Endothelial cell of umbilical vein (primary cell): ENCODE data around the gene ZNF23.

ENCODE experiments used
- EZH2 ChIP-seq: IDR thresholded peaks from 2 replicates; pipeline ENCODE4 v1.6.1; 2012; ENCODE audit warnings: borderline replicate concordance, low read depth, mild to moderate bottlenecking, moderate library complexity, low read length, inconsistent platforms; ENCODE audit not compliant: severe bottlenecking
- POLR2A ChIP-seq: IDR thresholded peaks from 2 replicates; pipeline ENCODE4 v1.6.1; 2012; ENCODE audit warnings: low read depth, mild to moderate bottlenecking, control low read depth, low read length
- TF ChIP-seq, protein P1 (sequence below), 2 donors: IDR thresholded peaks; 1 replicate in 1 of 2; 2 replicates in 1 of 2; pipeline ENCODE4 v1.5.1; 2011; ENCODE audit warnings: low read length in 2 of 2, mild to moderate bottlenecking in 2 of 2, moderate library complexity in 2 of 2, control low read depth in 1 of 2, inconsistent platforms in 1 of 2, low read depth in 1 of 2; ENCODE audit not compliant: insufficient read depth in 1 of 2; ENCODE audit errors: extremely low read depth in 1 of 2

DNA sequence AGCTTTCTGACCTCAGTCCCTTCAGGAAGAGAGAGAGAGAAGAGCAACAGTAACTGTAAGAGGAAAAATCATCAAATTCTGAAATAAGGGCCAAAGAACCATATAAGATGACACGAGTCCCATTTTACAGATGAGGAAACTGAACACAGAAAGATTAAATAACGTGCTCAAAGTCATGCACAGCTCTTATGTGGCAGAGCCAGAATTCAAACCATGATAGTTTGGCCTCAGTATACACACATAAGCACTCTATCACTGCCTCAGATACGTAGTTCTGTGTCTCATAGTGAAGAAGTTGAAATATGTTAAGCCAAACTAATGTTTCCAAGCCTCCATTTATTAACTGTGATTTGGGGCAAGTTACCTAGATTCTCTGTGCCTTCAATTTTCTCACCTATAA, 29.0 kb upstream of the ZNF23 start:
- TF ChIP-seq, protein P1, sequence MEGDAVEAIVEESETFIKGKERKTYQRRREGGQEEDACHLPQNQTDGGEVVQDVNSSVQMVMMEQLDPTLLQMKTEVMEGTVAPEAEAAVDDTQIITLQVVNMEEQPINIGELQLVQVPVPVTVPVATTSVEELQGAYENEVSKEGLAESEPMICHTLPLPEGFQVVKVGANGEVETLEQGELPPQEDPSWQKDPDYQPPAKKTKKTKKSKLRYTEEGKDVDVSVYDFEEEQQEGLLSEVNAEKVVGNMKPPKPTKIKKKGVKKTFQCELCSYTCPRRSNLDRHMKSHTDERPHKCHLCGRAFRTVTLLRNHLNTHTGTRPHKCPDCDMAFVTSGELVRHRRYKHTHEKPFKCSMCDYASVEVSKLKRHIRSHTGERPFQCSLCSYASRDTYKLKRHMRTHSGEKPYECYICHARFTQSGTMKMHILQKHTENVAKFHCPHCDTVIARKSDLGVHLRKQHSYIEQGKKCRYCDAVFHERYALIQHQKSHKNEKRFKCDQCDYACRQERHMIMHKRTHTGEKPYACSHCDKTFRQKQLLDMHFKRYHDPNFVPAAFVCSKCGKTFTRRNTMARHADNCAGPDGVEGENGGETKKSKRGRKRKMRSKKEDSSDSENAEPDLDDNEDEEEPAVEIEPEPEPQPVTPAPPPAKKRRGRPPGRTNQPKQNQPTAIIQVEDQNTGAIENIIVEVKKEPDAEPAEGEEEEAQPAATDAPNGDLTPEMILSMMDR (IDR thresholded peaks at IDR 0.05; ENCODE audit: extremely low read depth in 1 of 2, insufficient read depth in 1 of 2, low read depth in 1 of 2, low read length in 2 of 2), result no peak
- TF ChIP-seq EZH2 (no peak), POLR2A (no peak)
